Fibroblast of mammary gland (primary cell): ENCODE results near the gene TANGO2.

Experiments used
- DNase-seq: peaks from one replicate; pipeline ENCODE4 v3.0.0-alpha.2; 2010; ENCODE audit warnings: low read depth
- H3K4me3 ChIP-seq: 2 replicates; pipeline ENCODE4 v1.5.1; 2011; ENCODE audit warnings: low read depth, mild to moderate bottlenecking, low read length, moderate library complexity; ENCODE audit not compliant: control insufficient read depth
- CTCF ChIP-seq: conservative IDR thresholded peaks from 2 replicates; pipeline ENCODE4 v1.5.1; 2011; ENCODE audit warnings: low read depth, low read length, inconsistent platforms; ENCODE audit not compliant: control insufficient read depth, insufficient read depth

The TANGO2 gene

GRCh38 chr22:19984201-19984753 lies 36.6 kb upstream of the TANGO2 start:
- H3K4me3 ChIP-seq, result no peak overlapping the region
- peak; percentile 67 for DNase-seq
- TF ChIP-seq CTCF, result no peak

GRCh38 chr22:19984851-19985811 lies 35.8 kb upstream of the TANGO2 start:
- DNase-seq, result no peak
- H3K4me3 ChIP-seq, result no peak overlapping the region
- no peak for TF ChIP-seq CTCF

- H3K4me3 ChIP-seq, result peak overlapping the region; percentile 45
- no peak for TF ChIP-seq CTCF
Observed at GRCh38 chr22:19986011-19986409, 34.9 kb upstream of the TANGO2 start.

GRCh38 chr22:19986410-19987341 lies 34.2 kb upstream of the TANGO2 start:
- H3K4me3 ChIP-seq, result peak overlapping the region; percentile 45
- DNase-seq, result peak; percentile 53
- no peak for TF ChIP-seq CTCF

More at GRCh38 chr22:19986011-19986409, 34.9 kb upstream of the TANGO2 start:
- DNase-seq, result no peak

GRCh38 chr22:19987394-19988306 lies 33.3 kb upstream of the TANGO2 start:
- no peak for TF ChIP-seq CTCF
- no peak for DNase-seq

More at GRCh38 chr22:19987394-19988306, 33.3 kb upstream of the TANGO2 start:
- no peak overlapping the region for H3K4me3 ChIP-seq
